NCI-H2196 (cell line): ENCODE data around the gene ADNP.
A peak's percentile ranks its signal among the peaks of the same experiment; 100 is the strongest.

Source experiments
- DNase-seq: peaks from one replicate; lab custom pipeline; 2025; ENCODE audit not compliant: unreplicated experiment; lab: John Stamatoyannopoulos, UW

ADNP gene

GRCh38 chr20:50852085-50852484, 79.2 kb downstream of the ADNP start:
- no peak for DNase-seq

GRCh38 chr20:50850721-50851286, 80.4 kb downstream of the ADNP start:
- no peak for DNase-seq

DNA sequence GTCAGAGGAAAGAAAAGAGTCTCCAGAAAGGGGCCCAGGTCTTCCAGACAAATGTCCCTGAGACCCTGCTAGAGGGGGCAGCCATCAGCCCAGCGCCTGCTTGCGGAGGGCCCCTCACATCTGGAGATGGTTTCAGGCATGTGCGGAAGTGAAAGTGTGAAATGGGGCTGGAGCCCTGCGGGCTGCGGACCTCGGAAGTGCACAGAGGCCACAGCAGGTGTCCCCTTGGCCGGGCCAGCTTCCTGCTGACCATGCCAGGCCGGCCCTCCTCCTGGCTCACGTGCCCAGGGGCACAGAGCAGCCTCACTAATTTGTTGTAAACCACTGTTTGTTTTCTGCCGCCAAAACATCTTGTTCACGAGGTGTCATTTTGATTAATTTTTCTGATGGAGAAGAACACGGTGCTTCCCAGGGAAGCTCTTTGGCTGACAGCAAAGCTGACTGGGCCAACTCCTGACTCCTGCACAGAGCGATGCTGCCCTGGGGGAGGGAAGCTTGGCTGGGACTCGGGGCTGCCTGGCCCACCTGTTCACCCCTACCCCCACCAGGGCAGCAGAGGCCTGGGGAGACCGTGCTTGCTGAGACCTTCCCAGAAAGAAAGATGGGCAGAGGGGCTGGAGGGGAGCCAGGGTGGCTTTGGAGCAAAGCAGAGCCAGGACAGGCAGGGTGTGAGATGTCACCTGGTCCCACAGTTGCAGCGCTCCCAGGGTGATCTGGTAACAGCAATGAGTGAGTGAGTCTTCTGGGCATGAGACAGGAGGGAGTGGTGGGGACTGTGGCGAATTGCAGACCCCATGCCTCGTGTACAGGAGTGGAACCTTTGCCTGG, 82.2 kb downstream of the ADNP start:
- DNase-seq, result peak; percentile 55

GRCh38 chr20:50848341-50848808, 82.9 kb downstream of the ADNP start:
- DNase-seq, result peak; percentile 35

- no peak for DNase-seq
Observed at GRCh38 chr20:50845566-50846215, 85.5 kb downstream of the ADNP start.

DNA sequence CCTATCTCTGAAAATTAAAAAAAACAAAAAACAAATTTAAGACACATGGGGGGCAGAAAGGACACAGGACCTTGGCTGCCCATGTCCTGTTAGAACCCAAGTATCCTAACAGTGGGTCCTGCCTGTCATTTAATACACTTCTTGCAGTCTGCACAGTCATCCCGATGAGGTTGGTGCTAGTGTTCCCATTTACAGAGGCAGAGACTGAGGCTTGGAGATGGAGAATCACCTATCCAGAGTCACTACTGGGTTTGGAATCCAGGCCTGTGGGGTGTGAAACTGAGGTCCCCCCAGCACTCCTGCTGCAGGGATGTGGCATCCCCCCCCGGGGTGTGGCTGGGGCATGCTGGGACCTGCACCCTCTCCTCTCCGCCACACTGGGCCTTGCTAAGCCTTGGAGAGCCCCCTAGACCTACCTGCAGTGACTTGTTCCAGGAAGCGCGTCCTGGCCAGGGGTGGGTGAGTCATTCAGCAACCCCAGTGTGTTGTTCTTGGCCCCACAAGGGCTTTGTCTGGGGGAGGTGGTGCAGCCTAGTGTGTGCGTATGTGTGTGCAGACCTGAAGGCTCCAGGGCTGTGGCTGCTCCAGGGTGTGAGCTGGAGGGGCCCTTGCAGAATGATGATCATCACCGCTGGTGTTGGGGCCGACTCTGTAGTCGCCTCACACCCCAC, 86.7 kb downstream of the ADNP start:
- no peak for DNase-seq

DNA sequence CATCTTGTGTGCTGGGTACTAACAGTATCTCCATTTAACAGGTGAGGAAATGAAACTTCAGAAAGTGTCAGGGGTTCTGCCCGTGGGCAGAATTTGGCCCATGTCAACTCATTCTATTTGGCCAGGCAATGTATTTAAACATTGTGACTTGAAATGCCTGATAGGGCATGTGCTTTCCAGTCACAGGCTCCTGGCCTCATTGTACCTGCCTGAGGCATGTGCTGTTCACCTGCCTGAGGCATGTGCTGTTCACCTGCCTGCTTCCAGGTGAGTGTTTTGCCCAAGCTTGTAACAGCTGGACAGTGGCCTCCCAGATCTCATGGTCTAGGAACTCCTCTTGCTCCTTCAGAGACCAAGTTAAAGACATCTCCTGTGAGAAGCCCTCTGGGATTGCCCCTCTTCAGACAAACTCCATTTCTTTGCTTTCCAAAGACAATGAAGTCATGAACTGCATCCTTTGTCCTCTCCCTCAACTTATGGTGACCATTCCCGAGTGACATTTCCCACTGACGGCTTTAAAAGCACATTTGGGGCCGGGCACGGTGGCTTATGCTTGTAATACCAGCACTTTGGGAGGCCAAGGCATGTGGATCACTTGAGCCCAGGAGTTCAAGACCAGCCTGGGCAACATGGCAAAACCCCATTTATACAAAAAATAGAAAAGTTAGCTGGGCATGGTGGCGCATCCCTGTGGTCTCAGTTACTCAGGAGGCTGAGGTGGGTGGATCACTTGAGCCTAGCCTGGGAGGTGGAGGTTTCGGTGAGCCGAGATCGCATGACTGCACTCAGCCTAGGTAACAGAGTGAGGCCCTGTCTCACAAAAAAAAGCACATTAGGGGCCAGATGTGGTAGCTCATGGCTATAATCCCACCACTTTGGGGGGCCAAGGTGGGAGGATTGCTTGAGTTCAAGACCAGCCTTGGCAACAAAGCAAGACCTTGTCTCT, 87.6 kb downstream of the ADNP start:
- DNase-seq, result no peak

GRCh38 chr20:50842821-50843220, 88.4 kb downstream of the ADNP start:
- no peak for DNase-seq
